HCT116 (cell line): ENCODE results near the gene MAP1S. TPM values are rescaled to one million over a fixed set of nuclear protein-coding genes. Genes with fewer than 3 reads are reported as not detected.

ENCODE experiments used
- ATAC-seq: fragments of 200-7000 bp; cut with Tn5 transposase; 2 replicates; pipeline ENCODE4 v1.9.1; 2020; ENCODE audit warnings: mild to moderate bottlenecking, moderate library complexity
- BruUV-seq: library from RNA; stranded (reverse); fragments of 400-500 nt; replicated peaks from 2 replicates; lab custom pipeline; 2021; lab: Mats Ljungman, UMichigan
- CTCF ChIA-PET: fragments of 300-600 bp; sonication (Branson Sonifier 250); formaldehyde crosslinking; loops from one replicate; lab custom pipeline; 2021; ENCODE audit warnings: antibody characterized with exemption; lab: Charles Lee
- POLR2A ChIA-PET: fragments of 300-600, 350-600 bp; sonication (Branson Sonifier 250); formaldehyde crosslinking; loops from one replicate; lab custom pipeline; 2021; ENCODE audit warnings: antibody characterized with exemption; lab: Charles Lee
- RAD21 ChIA-PET, 2 experiments: fragments of 300-600 bp; sonication (Branson Sonifier 250); formaldehyde crosslinking; loops; one replicate each; lab custom pipeline; 2023; ENCODE audit warnings: low total read pairs in 2 of 2; ENCODE audit not compliant: uncharacterized antibody in 2 of 2, unreplicated experiment in 2 of 2, low non-redundant PET in 1 of 2; lab: Charles Lee
- DNase-seq: peaks from one replicate; pipeline ENCODE4 v3.0.0-alpha.2; 2010; ENCODE audit warnings: low read depth, low spot score
- H2AFZ ChIP-seq: fragments of 200-600 bp; shearing (Covaris generic), sonication (generic); 2 replicates; pipeline ENCODE4 v1.6.1; 2017; ENCODE audit warnings: low read depth, mixed run types, mixed read lengths, antibody characterized with exemption, low read length; ENCODE audit not compliant: poor library complexity, severe bottlenecking
- H3K27ac ChIP-seq: 2 replicates; pipeline ENCODE4 v1.5.1; 2012; ENCODE audit warnings: low read depth, low read length
- H3K27me3 ChIP-seq: fragments of 200-600 bp; sonication (generic); 2 replicates; pipeline ENCODE4 v1.6.1; 2016; ENCODE audit warnings: mixed run types, low read length, mixed read lengths; ENCODE audit not compliant: insufficient read depth
- H3K36me3 ChIP-seq, 2 experiments: fragments of 200-500 bp in 1 of 2; fragments of 200-600 bp in 1 of 2; sonication (Bioruptor generic) in 1 of 2; sonication (generic) in 1 of 2; 2 replicates each; pipeline versions ENCODE4 v1.5.1 to v1.6.1; 2014 to 2016; ENCODE audit warnings: low read length in 2 of 2, inconsistent platforms in 1 of 2, mixed read lengths in 1 of 2, mixed run types in 1 of 2; ENCODE audit not compliant: insufficient read depth in 2 of 2, control insufficient read depth in 1 of 2
- H3K4me1 ChIP-seq, 2 experiments: fragments of 200-600 bp in 1 of 2; sonication (generic) in 1 of 2; 2 replicates each; pipeline versions ENCODE4 v1.5.1 to v1.6.1; 2012 to 2017; ENCODE audit warnings: low read length in 2 of 2, inconsistent platforms in 1 of 2, mild to moderate bottlenecking in 1 of 2, mixed read lengths in 1 of 2, mixed run types in 1 of 2, moderate library complexity in 1 of 2; ENCODE audit not compliant: insufficient read depth in 2 of 2, control insufficient read depth in 1 of 2
- H3K4me2 ChIP-seq: fragments of 200-600 bp; sonication (generic); 2 replicates; pipeline ENCODE4 v1.6.1; 2017; ENCODE audit warnings: mixed run types, low read length, mixed read lengths
- H3K4me3 ChIP-seq, 2 experiments: fragments of 200-600 bp in 1 of 2; sonication (generic) in 1 of 2; replicated peaks in 1 of 2; 2 replicates each; pipeline ENCODE4 v1.5.1; 2011 to 2016; ENCODE audit warnings: low read length in 2 of 2, control low read depth in 1 of 2, low read depth in 1 of 2, mild to moderate bottlenecking in 1 of 2, mixed read lengths in 1 of 2, mixed run types in 1 of 2
- H3K79me2 ChIP-seq: fragments of 200-600 bp; sonication (generic); 2 replicates; pipeline ENCODE4 v1.6.1; 2017; ENCODE audit warnings: mild to moderate bottlenecking, mixed run types, low read length, moderate library complexity, mixed read lengths; ENCODE audit not compliant: insufficient read depth
- H3K9ac ChIP-seq: fragments of 200-600 bp; sonication (generic); 2 replicates; pipeline ENCODE4 v1.6.1; 2016; ENCODE audit warnings: low read length, mixed read lengths
- H3K9me2 ChIP-seq: fragments of 200-600 bp; sonication (generic), shearing (Covaris generic); 2 replicates; pipeline ENCODE4 v1.6.1; 2017; ENCODE audit warnings: mixed run types, mild to moderate bottlenecking, moderate library complexity; ENCODE audit not compliant: insufficient read depth
- H3K9me3 ChIP-seq, 2 experiments: fragments of 200-500 bp in 1 of 2; fragments of 200-600 bp in 1 of 2; sonication (Bioruptor generic) in 1 of 2; sonication (generic) in 1 of 2; 2 replicates each; pipeline ENCODE4 v1.6.1; 2014 to 2017; ENCODE audit warnings: low read length in 2 of 2, mixed read lengths in 2 of 2, inconsistent platforms in 1 of 2, low read depth in 1 of 2, mild to moderate bottlenecking in 1 of 2, mixed run types in 1 of 2, moderate library complexity in 1 of 2; ENCODE audit not compliant: control insufficient read depth in 1 of 2, insufficient read depth in 1 of 2
- H4K20me1 ChIP-seq: fragments of 200-600 bp; sonication (generic), shearing (Covaris generic); 2 replicates; pipeline ENCODE4 v1.6.1; 2017; ENCODE audit warnings: mixed run types, mild to moderate bottlenecking, moderate library complexity; ENCODE audit not compliant: insufficient read depth
- CBX3 ChIP-seq: IDR thresholded peaks from 2 replicates; pipeline ENCODE4 v1.6.1; 2012; ENCODE audit warnings: low read depth
- CEBPB ChIP-seq: IDR thresholded peaks from 2 replicates; pipeline ENCODE4 v1.6.1; 2012; ENCODE audit warnings: low read depth
- CTCF ChIP-seq, 3 experiments: fragments of 200-600 bp in 1 of 3; sonication (generic) in 1 of 3; IDR thresholded peaks in 2 of 3; conservative IDR thresholded peaks in 1 of 3; 2 replicates each; pipeline ENCODE4 v1.5.1; 2012 to 2017; ENCODE audit warnings: low read depth in 2 of 3, low read length in 2 of 3, antibody characterized with exemption in 1 of 3, borderline replicate concordance in 1 of 3, control low read depth in 1 of 3, mild to moderate bottlenecking in 1 of 3, mixed read lengths in 1 of 3, mixed run types in 1 of 3, moderate library complexity in 1 of 3; ENCODE audit not compliant: insufficient read depth in 1 of 3
- EGR1 ChIP-seq: IDR thresholded peaks from 2 replicates; pipeline ENCODE4 v1.6.1; 2012; ENCODE audit warnings: low read depth
- ELF1 ChIP-seq: IDR thresholded peaks from 2 replicates; pipeline ENCODE4 v1.6.1; 2012; ENCODE audit warnings: low read depth, borderline replicate concordance
- EZH2 ChIP-seq: fragments of 200-600 bp; sonication (generic); IDR thresholded peaks from 2 replicates; pipeline ENCODE4 v1.6.1; 2017; ENCODE audit warnings: antibody characterized with exemption, mixed run types
- JUND ChIP-seq: IDR thresholded peaks from 2 replicates; pipeline ENCODE4 v1.6.1; 2012
- POLR2AphosphoS5 ChIP-seq: IDR thresholded peaks from 2 replicates; pipeline ENCODE4 v1.6.1; 2011; ENCODE audit warnings: mild to moderate bottlenecking, low read depth, low read length, moderate library complexity
- RAD21 ChIP-seq: IDR thresholded peaks from 2 replicates; pipeline ENCODE4 v1.6.1; 2012; ENCODE audit warnings: low read depth, mild to moderate bottlenecking
- SP1 ChIP-seq: IDR thresholded peaks from 2 replicates; pipeline ENCODE4 v1.6.1; 2012; ENCODE audit warnings: low read depth
- SRF ChIP-seq: IDR thresholded peaks from 2 replicates; pipeline ENCODE4 v1.6.1; 2012; ENCODE audit warnings: low read depth
- TCF7L2 ChIP-seq: IDR thresholded peaks from 2 replicates; pipeline ENCODE4 v1.7.0; 2011; ENCODE audit warnings: borderline replicate concordance, inconsistent platforms; ENCODE audit not compliant: insufficient read depth, insufficient read length; ENCODE audit errors: extremely low read depth
- YY1 ChIP-seq: IDR thresholded peaks from 2 replicates; pipeline ENCODE4 v1.6.1; 2011; ENCODE audit warnings: low read length, low read depth, moderate library complexity, mild to moderate bottlenecking; ENCODE audit not compliant: insufficient replicate concordance; ENCODE audit errors: extremely low read depth
- ZFX ChIP-seq: fragments of 450-650 bp; IDR thresholded peaks from 2 replicates; pipeline ENCODE4 v1.6.1; 2017
- ZNF274 ChIP-seq: fragments of 200-500 bp; sonication (Bioruptor generic); IDR thresholded peaks from 2 replicates; pipeline ENCODE4 v1.6.1; 2014; ENCODE audit warnings: mild to moderate bottlenecking, low read depth, low read length, inconsistent platforms
- intact Hi-C: fragments of 100-400 bp; cut with micrococcal nuclease; formaldehyde crosslinking; loops from 2 replicates; pipeline ENCODE4 v1.10.0; 2022
- total RNA-seq: library from RNA; stranded (reverse); gene quantifications from one replicate; pipeline ENCODE4 v1.2.1, GENCODE V29; 2021; ENCODE audit not compliant: unreplicated experiment

Gene MAP1S
- total RNA-seq, 1 experiment from 2014 or later = 80.8 TPM

DNA sequence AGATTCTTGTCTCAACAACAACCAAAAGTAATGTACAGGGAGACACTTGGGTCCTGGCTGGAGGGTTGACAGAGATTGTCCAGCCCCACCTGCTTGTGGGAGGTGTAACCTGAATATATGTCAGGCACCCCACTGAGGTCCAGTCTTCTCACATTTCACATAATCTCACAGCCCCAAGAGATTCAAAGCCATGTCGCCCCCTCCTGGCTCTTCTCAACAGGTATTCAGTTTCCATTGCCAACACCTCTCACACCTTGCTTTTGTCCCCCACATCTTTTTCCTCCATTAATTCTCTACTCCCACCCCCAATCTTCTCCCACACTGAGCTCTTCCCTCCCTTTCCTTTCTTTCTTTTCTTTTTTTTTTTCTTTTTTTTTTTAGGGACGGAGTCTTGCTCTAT is 42.3 kb upstream of the MAP1S start:
- peak; percentile 37 for DNase-seq
- TF ChIP-seq ELF1 (no peak), RAD21 (peak; percentile 74), CTCF (IDR thresholded peaks at IDR 0.05 in 2 of 3, conservative IDR thresholded peaks at IDR 0.05 in 1 of 3; ENCODE audit: borderline replicate concordance in 1 of 3, insufficient read depth in 1 of 3, low read depth in 2 of 3, low read length in 2 of 3) (peak in 2 of 3 experiments; percentile 59; a peak in 5 of 6 replicates)
- Histone ChIP-seq H3K27me3 (no peaks in the 10 kb centered on the region), H3K4me1 (peaks cover 27 to 60% of the 10 kb centered on the region in 2 experiments), H3K4me2 (peak overlapping the region; percentile 47), H2AFZ (no peak overlapping the region), H3K9me3 (no peaks in the 10 kb centered on the region), H3K4me3 (no peak overlapping the region), H3K9me2 (no peaks in the 10 kb centered on the region), H3K27ac (no peak overlapping the region), H3K36me3 (0 out of 4 replicates have a peak, but pooled peaks cover 0 to 3% of the 10 kb centered on the region in 2 experiments), H3K9ac (no peak overlapping the region), H3K79me2 (peaks cover 19% of the 10 kb centered on the region), H4K20me1 (no peaks in the 10 kb centered on the region)
- intact Hi-C loops = no loop called here
- ChIA-PET RAD21 (no interaction called here), POLR2A (no interaction called here), CTCF (interaction anchor here (0.7 to 1.5 kb wide), 3 partner anchors 60 to 90 kb away, joined by 3 read pairs; no protein-coding TSS in a partner anchor)
- ATAC-seq = peak; percentile 63
- BruUV-seq = no TSS peak

DNA sequence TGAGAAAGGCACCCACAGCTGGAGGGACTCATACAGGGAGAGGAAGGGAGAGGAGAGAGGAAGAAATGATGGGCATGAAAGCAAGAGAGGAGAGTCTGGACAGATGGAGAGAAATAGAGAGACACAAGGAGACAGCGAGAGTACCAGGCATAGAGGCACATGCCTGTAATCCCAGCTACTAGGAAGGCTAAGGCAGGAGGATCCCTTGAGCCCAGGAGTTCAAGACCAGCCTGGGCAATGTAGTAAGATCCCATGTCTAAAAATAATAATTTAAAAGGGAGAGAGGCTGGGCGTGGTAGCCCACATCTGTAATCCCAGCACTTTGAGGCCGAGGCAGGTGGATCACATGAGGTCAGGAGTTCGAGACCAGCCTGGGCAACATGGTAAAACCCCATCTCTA is 40.4 kb upstream of the MAP1S start:
- H3K4me3 ChIP-seq = no peak overlapping the region
- intact Hi-C loops = no loop called here
- no peaks in the 10 kb centered on the region for H3K9me3 ChIP-seq
- TF ChIP-seq ZFX (no peak), ZNF274 (no peak), SP1 (no peak), EZH2 (no peak), EGR1 (no peak), YY1 (no peak), SRF (no peak), CEBPB (no peak), CBX3 (no peak), JUND (no peak), CTCF (IDR thresholded peaks at IDR 0.05 in 2 of 3, conservative IDR thresholded peaks at IDR 0.05 in 1 of 3; ENCODE audit: borderline replicate concordance in 1 of 3, insufficient read depth in 1 of 3, low read depth in 2 of 3, low read length in 2 of 3) (no peak), TCF7L2 (no peak), POLR2AphosphoS5 (no peak)
- peaks cover 19% of the 10 kb centered on the region for H3K79me2 ChIP-seq
- H3K4me1 ChIP-seq = peaks cover 27 to 55% of the 10 kb centered on the region in 2 experiments
- ChIA-PET RAD21 (no interaction called here), CTCF (no interaction called here), POLR2A (interaction anchor here (0.6 kb wide), 1 partner anchor 174 kb away, joined by 3 read pairs; no protein-coding TSS in a partner anchor)
- H2AFZ ChIP-seq = no peak overlapping the region
- no peaks in the 10 kb centered on the region for H3K36me3 ChIP-seq
- no peak for ATAC-seq
- no peaks in the 10 kb centered on the region for H4K20me1 ChIP-seq
- no peaks in the 10 kb centered on the region for H3K27me3 ChIP-seq
- no peaks in the 10 kb centered on the region for H3K9me2 ChIP-seq
- H3K4me2 ChIP-seq = 0 out of 2 replicates have a peak overlapping the region, but pooled peaks have one; percentile 0
- no peak overlapping the region for H3K9ac ChIP-seq
- no peak overlapping the region for H3K27ac ChIP-seq
- no peak for DNase-seq
- no TSS peak for BruUV-seq
